DOHH2 (cell line): ENCODE data around the gene ABCG2.
"Not testable (repeated sequence)": the region's sequence is repeated elsewhere in the genome, so short reads cannot be mapped to it uniquely, and the experiment has no call there.

Source experiments
- H3F3A ChIP-seq: fragments of 200-600 bp; sonication (generic), shearing (Covaris generic); 2 replicates; pipeline ENCODE4 v1.6.0; 2016; ENCODE audit warnings: antibody characterized with exemption, mild to moderate bottlenecking; ENCODE audit not compliant: control insufficient read depth, insufficient read depth
- H3K27ac ChIP-seq: fragments of 200-600 bp; sonication (generic); 2 replicates; pipeline ENCODE4 v1.5.1; 2014; ENCODE audit warnings: low read depth, mild to moderate bottlenecking, low read length, moderate library complexity
- H3K27me3 ChIP-seq: fragments of 200-600 bp; sonication (generic); 2 replicates; pipeline ENCODE4 v1.6.1; 2014; ENCODE audit warnings: mild to moderate bottlenecking, low read length, mixed read lengths; ENCODE audit not compliant: control insufficient read depth
- H3K36me3 ChIP-seq: fragments of 200-600 bp; sonication (generic); 2 replicates; pipeline ENCODE4 v1.6.1; 2014; ENCODE audit warnings: mild to moderate bottlenecking, low read length, moderate library complexity, mixed read lengths; ENCODE audit not compliant: control insufficient read depth
- H3K4me1 ChIP-seq: fragments of 200-600 bp; sonication (generic); 2 replicates; pipeline ENCODE4 v1.6.1; 2014; ENCODE audit warnings: mild to moderate bottlenecking, low read length, mixed read lengths; ENCODE audit not compliant: control insufficient read depth
- H3K4me2 ChIP-seq: fragments of 200-600 bp; sonication (generic); 2 replicates; pipeline ENCODE4 v1.6.0; 2014; ENCODE audit warnings: mild to moderate bottlenecking, low read length, moderate library complexity
- H3K4me3 ChIP-seq: fragments of 200-600 bp; sonication (generic); 2 replicates; pipeline ENCODE4 v1.5.1; 2014; ENCODE audit warnings: mild to moderate bottlenecking, low read length, mixed read lengths
- H3K79me2 ChIP-seq: fragments of 200-600 bp; sonication (generic); 2 replicates; pipeline ENCODE4 v1.6.1; 2014; ENCODE audit warnings: mild to moderate bottlenecking, low read length, mixed read lengths; ENCODE audit not compliant: control insufficient read depth
- H3K9me2 ChIP-seq: fragments of 200-600 bp; sonication (generic); replicated peaks from 2 replicates; pipeline ENCODE4 v1.6.1; 2014; ENCODE audit warnings: mild to moderate bottlenecking, low read length, mixed read lengths; ENCODE audit not compliant: control insufficient read depth
- H3K9me3 ChIP-seq: fragments of 200-600 bp; sonication (generic); 2 replicates; pipeline ENCODE4 v1.6.1; 2014; ENCODE audit warnings: antibody characterized with exemption, low read length, mixed read lengths; ENCODE audit not compliant: control insufficient read depth, insufficient read depth
- H4K20me1 ChIP-seq: fragments of 200-600 bp; sonication (generic); 2 replicates; pipeline ENCODE4 v1.6.0; 2014; ENCODE audit warnings: low read depth, mild to moderate bottlenecking, antibody characterized with exemption, low read length, moderate library complexity; ENCODE audit not compliant: control insufficient read depth, insufficient read depth
- CTCF ChIP-seq: fragments of 200-600 bp; sonication (generic); IDR thresholded peaks from one replicate; pipeline ENCODE4 v1.5.1; 2014; ENCODE audit warnings: antibody characterized with exemption, mild to moderate bottlenecking, low read depth, low read length; ENCODE audit not compliant: poor library complexity, severe bottlenecking
- EZH2phosphoT487 ChIP-seq: fragments of 200-600 bp; sonication (generic); IDR thresholded peaks from 2 replicates; pipeline ENCODE4 v1.6.1; 2017; ENCODE audit warnings: borderline replicate concordance, mild to moderate bottlenecking, antibody characterized with exemption, low read length, moderate library complexity, mixed read lengths

ABCG2 gene

DNA sequence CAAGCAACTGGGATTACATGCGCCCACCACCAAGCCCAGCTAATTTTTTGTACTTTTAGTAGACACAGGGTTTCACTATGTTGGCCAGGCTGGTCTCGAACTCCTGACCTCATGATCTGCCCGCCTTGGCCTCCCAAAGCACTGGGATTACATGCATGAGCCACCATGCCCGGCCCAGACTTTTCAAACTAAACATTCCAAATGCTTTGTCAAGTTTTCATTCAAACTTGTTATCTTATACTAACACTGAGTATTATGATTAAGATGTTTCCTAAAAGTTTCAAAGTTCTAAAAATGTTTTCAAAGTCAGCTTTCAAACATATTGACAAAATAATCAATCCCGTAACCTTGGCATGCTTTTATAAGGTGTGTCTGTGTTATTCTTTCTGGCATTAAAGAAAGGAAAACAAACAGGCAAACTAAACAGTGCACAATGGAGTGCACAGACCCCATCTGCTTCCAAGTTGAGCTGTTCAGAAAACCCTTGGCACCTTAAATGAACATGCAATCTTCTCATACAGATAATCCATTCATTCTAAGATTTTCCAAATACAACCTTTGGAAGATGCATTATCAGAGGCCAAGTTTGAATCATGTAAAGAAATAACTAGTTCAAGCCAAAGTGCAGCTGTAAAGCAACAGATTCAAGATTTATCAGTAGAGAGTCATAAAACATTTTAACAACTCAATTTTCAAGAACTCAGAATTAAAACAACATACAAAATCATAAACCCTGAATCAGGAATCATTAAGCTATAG lies 49.1 kb downstream of the ABCG2 start:
- TF ChIP-seq EZH2phosphoT487 = no peak
- no peak for TF ChIP-seq CTCF
- no peaks in the 10 kb centered on the region for H3K4me1 ChIP-seq
- H3K27me3 ChIP-seq = no peaks in the 10 kb centered on the region
- no peak overlapping the region for H3K27ac ChIP-seq
- H3K4me3 ChIP-seq = no peak overlapping the region
- no peaks in the 10 kb centered on the region for H3K9me2 ChIP-seq
- no peaks in the 10 kb centered on the region for H4K20me1 ChIP-seq
- H3K9me3 ChIP-seq = no peaks in the 10 kb centered on the region
- H3K79me2 ChIP-seq = no peaks in the 10 kb centered on the region
- H3F3A ChIP-seq = no peaks in the 10 kb centered on the region
- no peak overlapping the region for H3K4me2 ChIP-seq
- no peaks in the 10 kb centered on the region for H3K36me3 ChIP-seq

DNA sequence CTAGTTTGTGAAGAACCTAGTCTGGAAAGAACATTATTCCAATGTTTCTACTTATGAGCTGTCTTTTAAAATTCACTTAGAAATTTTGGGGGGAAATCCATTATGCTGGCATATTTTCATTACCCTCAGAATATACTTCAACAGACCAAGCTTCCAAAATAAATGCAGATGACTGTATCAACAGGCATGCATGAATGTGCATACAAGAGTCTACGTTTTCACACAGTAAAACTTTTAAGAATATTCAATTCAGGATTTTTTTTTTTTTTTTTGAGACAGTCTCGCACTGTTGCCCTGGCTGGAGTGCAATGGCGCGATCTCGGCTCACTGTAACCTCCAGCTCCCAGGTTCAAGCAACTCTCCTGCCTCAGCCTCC lies 49.7 kb downstream of the ABCG2 start:
- 0 out of 2 replicates have a peak, but pooled peaks cover under 1% of the 10 kb centered on the region for H3K27me3 ChIP-seq
- H3K9me2 ChIP-seq = no peaks in the 10 kb centered on the region
- no peaks in the 10 kb centered on the region for H4K20me1 ChIP-seq
- no peaks in the 10 kb centered on the region for H3F3A ChIP-seq
- no peak overlapping the region for H3K27ac ChIP-seq
- H3K36me3 ChIP-seq = no peaks in the 10 kb centered on the region
- H3K4me1 ChIP-seq = no peaks in the 10 kb centered on the region
- H3K4me3 ChIP-seq = no peak overlapping the region
- H3K9me3 ChIP-seq = no peaks in the 10 kb centered on the region
- no peaks in the 10 kb centered on the region for H3K79me2 ChIP-seq
- no peak overlapping the region for H3K4me2 ChIP-seq
- TF ChIP-seq CTCF = no peak
- TF ChIP-seq EZH2phosphoT487 = no peak

DNA sequence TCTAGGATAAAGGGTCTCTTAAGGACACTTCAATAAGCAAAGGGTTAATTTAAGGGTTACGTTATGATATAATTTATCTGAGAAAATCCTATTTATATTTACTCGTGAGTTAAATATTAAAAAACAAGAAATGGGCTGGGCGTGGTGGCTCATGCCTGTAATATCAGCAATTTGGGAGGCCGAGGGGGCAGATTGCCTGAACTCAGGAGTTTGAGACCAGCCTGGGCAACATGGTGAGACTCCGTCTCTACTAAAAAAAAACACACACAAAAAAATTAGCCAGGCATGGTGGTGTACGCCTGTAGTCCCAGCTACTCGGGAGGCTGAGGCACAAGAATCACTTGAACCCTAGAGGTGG lies 50.4 kb downstream of the ABCG2 start:
- not testable (repeated sequence) for H3K27ac ChIP-seq, H4K20me1 ChIP-seq, H3F3A ChIP-seq, H3K4me3 ChIP-seq, H3K4me1 ChIP-seq, H3K27me3 ChIP-seq, H3K9me3 ChIP-seq, H3K79me2 ChIP-seq, H3K9me2 ChIP-seq, H3K4me2 ChIP-seq, H3K36me3 ChIP-seq

- H4K20me1 ChIP-seq = no peaks in the 10 kb centered on the region
- H3F3A ChIP-seq = no peaks in the 10 kb centered on the region
- H3K27ac ChIP-seq = no peak overlapping the region
- no peaks in the 10 kb centered on the region for H3K4me1 ChIP-seq
- 0 out of 2 replicates have a peak, but pooled peaks cover 3% of the 10 kb centered on the region for H3K27me3 ChIP-seq
- no peaks in the 10 kb centered on the region for H3K9me3 ChIP-seq
- no peaks in the 10 kb centered on the region for H3K79me2 ChIP-seq
- no peak for TF ChIP-seq CTCF
- TF ChIP-seq EZH2phosphoT487 = no peak
- no peaks in the 10 kb centered on the region for H3K9me2 ChIP-seq
- H3K4me3 ChIP-seq = no peak overlapping the region
- no peaks in the 10 kb centered on the region for H3K36me3 ChIP-seq
- H3K4me2 ChIP-seq = no peak overlapping the region
These were observed 50.9 kb downstream of the ABCG2 start for GRCh38 chr4:88107406-88108107.
